Fibroblast of lung (primary cell): Measurements from ENCODE around the gene PDXK. TPM values are rescaled to one million over a fixed set of nuclear protein-coding genes. Genes with fewer than 3 reads are reported as not detected.

ENCODE experiments used
- DNase-seq, 2 donors: peaks; one replicate each; pipeline versions ENCODE4 v3.0.0 to v3.0.0-alpha.2; 2010; ENCODE audit warnings: low read depth in 2 of 2
- H2AFZ ChIP-seq: 2 replicates; pipeline ENCODE4 v1.5.1; 2012; ENCODE audit warnings: low read length, control low read depth, inconsistent platforms
- H3K27ac ChIP-seq: 2 replicates; pipeline ENCODE4 v1.5.1; 2011; ENCODE audit warnings: low read length, control low read depth; ENCODE audit not compliant: insufficient read depth
- H3K27me3 ChIP-seq: 2 replicates; pipeline ENCODE4 v1.5.1; 2011; ENCODE audit warnings: mild to moderate bottlenecking, low read length; ENCODE audit not compliant: control insufficient read depth, insufficient read depth
- H3K36me3 ChIP-seq: 2 replicates; pipeline ENCODE4 v1.5.1; 2011; ENCODE audit warnings: low read length; ENCODE audit not compliant: control insufficient read depth, insufficient read depth
- H3K4me1 ChIP-seq: 2 replicates; pipeline ENCODE4 v1.5.1; 2011; ENCODE audit warnings: low read length; ENCODE audit not compliant: control insufficient read depth, insufficient read depth; ENCODE audit errors: extremely low read depth
- H3K4me2 ChIP-seq: 2 replicates; pipeline ENCODE4 v1.5.1; 2011; ENCODE audit warnings: low read length, control low read depth; ENCODE audit not compliant: insufficient read depth; ENCODE audit errors: extremely low read depth
- H3K4me3 ChIP-seq, 4 experiments: fragments of 200-600 bp in 1 of 4; sonication (generic) in 1 of 4; replicated peaks in 1 of 4; 2 replicates each; pipeline ENCODE4 v1.5.1; 2011 to 2016; ENCODE audit warnings: low read length in 4 of 4, low read depth in 3 of 4, mild to moderate bottlenecking in 3 of 4, control low read depth in 2 of 4, inconsistent platforms in 1 of 4, mixed read lengths in 1 of 4; ENCODE audit not compliant: insufficient read depth in 1 of 4; ENCODE audit errors: control extremely low read depth in 1 of 4
- H3K79me2 ChIP-seq: 2 replicates; pipeline ENCODE4 v1.5.1; 2012; ENCODE audit warnings: mild to moderate bottlenecking, low read length, inconsistent platforms; ENCODE audit not compliant: control insufficient read depth, insufficient read depth
- H3K9ac ChIP-seq: 2 replicates; pipeline ENCODE4 v1.5.1; 2011; ENCODE audit warnings: mild to moderate bottlenecking, low read length, control low read depth; ENCODE audit not compliant: insufficient read depth
- H3K9me3 ChIP-seq: 2 replicates; pipeline ENCODE4 v1.5.1; 2012; ENCODE audit warnings: low read depth, low read length; ENCODE audit not compliant: control insufficient read depth, insufficient read depth
- H4K20me1 ChIP-seq: 2 replicates; pipeline ENCODE4 v1.5.1; 2011; ENCODE audit warnings: low read length; ENCODE audit not compliant: control insufficient read depth, insufficient read depth; ENCODE audit errors: extremely low read depth
- CTCF ChIP-seq, 2 donors: IDR thresholded peaks in 1 of 2; conservative IDR thresholded peaks in 1 of 2; 1 replicate in 1 of 2; 2 replicates in 1 of 2; pipeline ENCODE4 v1.5.1; 2011 to 2012; ENCODE audit warnings: low read length in 2 of 2, control low read depth in 1 of 2, inconsistent platforms in 1 of 2, low read depth in 1 of 2, mild to moderate bottlenecking in 1 of 2
- EZH2 ChIP-seq: IDR thresholded peaks from 2 replicates; pipeline ENCODE4 v1.5.1; 2012; ENCODE audit warnings: low read length, control low read depth, mild to moderate bottlenecking; ENCODE audit errors: missing control alignments
- polyA plus RNA-seq, 2 donors: library from polyadenylated mRNA; depleted of rRNA in 1 of 2; stranded (reverse) in 1 of 2; unstranded in 1 of 2; fragments of >200 nt; gene quantifications; 2 replicates each; pipeline ENCODE4 v1.2.1, GENCODE V29; 2011 to 2012; ENCODE audit warnings: missing spikeins in 1 of 2
- total RNA-seq: library from RNA; depleted of rRNA; stranded (reverse); fragments of >200 nt; gene quantifications from 2 replicates; pipeline ENCODE4 v1.2.1, GENCODE V29; 2014

The PDXK gene
- total and polyA plus RNA-seq, 2 donors (not counting 1 experiment from before 2014, with no cell fraction given) = 47.4 to 146 TPM

GRCh38 chr21:43752758-43753438, 34.0 kb downstream of the PDXK start:
- TF ChIP-seq CTCF (conservative IDR thresholded peaks at IDR 0.05 in 1 of 2, IDR thresholded peaks at IDR 0.05 in 1 of 2; ENCODE audit: low read depth in 1 of 2, low read length in 2 of 2) = no peak
- TF ChIP-seq EZH2 = no peak
- H3K27ac ChIP-seq = no peak overlapping the region
- no peak overlapping the region for H3K4me2 ChIP-seq
- no peaks in the 10 kb centered on the region for H4K20me1 ChIP-seq
- no peak overlapping the region for H3K4me3 ChIP-seq
- H3K9me3 ChIP-seq = no peaks in the 10 kb centered on the region
- H3K79me2 ChIP-seq = no peaks in the 10 kb centered on the region
- H3K27me3 ChIP-seq = no peaks in the 10 kb centered on the region
- no peaks in the 10 kb centered on the region for H3K4me1 ChIP-seq
- H2AFZ ChIP-seq = no peak overlapping the region
- peaks cover 35% of the 10 kb centered on the region for H3K36me3 ChIP-seq
- peak in 1 of 2 donors; percentile 36 for DNase-seq
- H3K9ac ChIP-seq = no peak overlapping the region

- H3K36me3 ChIP-seq = peaks cover 35% of the 10 kb centered on the region
- H4K20me1 ChIP-seq = no peaks in the 10 kb centered on the region
- TF ChIP-seq CTCF (conservative IDR thresholded peaks at IDR 0.05 in 1 of 2, IDR thresholded peaks at IDR 0.05 in 1 of 2; ENCODE audit: low read depth in 1 of 2, low read length in 2 of 2) (no peak), EZH2 (no peak)
- H3K27ac ChIP-seq = no peak overlapping the region
- no peak overlapping the region for H3K9ac ChIP-seq
- H3K4me2 ChIP-seq = no peak overlapping the region
- DNase-seq = no peak
- no peaks in the 10 kb centered on the region for H3K9me3 ChIP-seq
- no peaks in the 10 kb centered on the region for H3K4me1 ChIP-seq
- H3K4me3 ChIP-seq = no peak overlapping the region
- no peaks in the 10 kb centered on the region for H3K79me2 ChIP-seq
- no peak overlapping the region for H2AFZ ChIP-seq
- H3K27me3 ChIP-seq = no peaks in the 10 kb centered on the region
Measured at GRCh38 chr21:43753439-43753799, 34.5 kb downstream of the PDXK start.

DNA sequence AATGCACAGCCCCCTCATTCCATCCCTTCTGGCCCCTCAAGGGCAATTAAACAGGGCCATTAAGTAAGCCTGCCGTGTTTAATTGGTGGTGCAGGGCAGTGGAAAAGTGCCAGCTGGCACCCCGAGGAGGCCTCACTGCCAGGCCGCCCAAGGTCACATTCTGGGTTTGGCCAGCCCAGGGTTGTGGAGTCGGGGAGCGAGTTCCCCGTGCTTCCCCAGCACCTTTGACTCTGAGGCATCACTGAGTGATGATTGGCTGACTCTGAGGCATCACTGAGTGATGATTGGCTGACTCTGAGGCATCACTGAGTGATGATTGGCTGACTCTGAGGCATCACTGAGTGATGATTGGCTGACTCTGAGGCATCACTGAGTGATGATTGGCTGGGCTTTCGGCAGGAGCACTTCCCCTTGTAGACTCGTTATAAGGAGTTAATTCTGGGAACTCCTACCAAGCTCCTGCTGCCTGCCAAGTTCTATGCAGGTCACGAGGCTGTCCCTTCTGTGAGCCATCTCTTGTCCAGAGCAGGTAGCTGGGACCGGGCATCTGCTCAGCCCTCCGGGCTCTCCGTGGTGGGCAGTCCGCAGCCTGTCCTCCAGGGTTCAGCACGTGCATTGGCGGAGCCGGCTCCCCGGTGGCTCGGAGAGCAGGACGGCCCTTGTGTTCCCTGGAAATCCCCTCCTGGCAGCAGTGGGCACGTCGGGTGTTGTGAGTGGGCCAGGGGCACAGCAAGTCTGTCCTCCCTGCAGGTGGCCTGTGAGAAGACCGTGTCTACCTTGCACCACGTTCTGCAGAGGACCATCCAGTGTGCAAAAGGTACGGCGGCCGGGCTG, 36.2 kb downstream of the PDXK start:
- Histone ChIP-seq H3K36me3 (peaks cover 40% of the 10 kb centered on the region), H4K20me1 (no peaks in the 10 kb centered on the region)
- TF ChIP-seq EZH2 (no peak), CTCF (conservative IDR thresholded peaks at IDR 0.05 in 1 of 2, IDR thresholded peaks at IDR 0.05 in 1 of 2; ENCODE audit: low read depth in 1 of 2, low read length in 2 of 2) (no peak)

More for the DNA sequence above, 36.2 kb downstream of the PDXK start:
- Histone ChIP-seq H2AFZ (no peak overlapping the region), H3K4me2 (no peak overlapping the region), H3K9me3 (no peaks in the 10 kb centered on the region), H3K4me1 (no peaks in the 10 kb centered on the region), H3K9ac (no peak overlapping the region), H3K4me3 (no peak overlapping the region), H3K27ac (no peak overlapping the region), H3K27me3 (no peaks in the 10 kb centered on the region), H3K79me2 (no peaks in the 10 kb centered on the region)
- DNase-seq = no peak
